Spleen (tissue), 11 donors: ENCODE measurements around the gene LCN10. TPM values are rescaled to one million over a fixed set of nuclear protein-coding genes. Genes with fewer than 3 reads are reported as not detected.
A peak's percentile ranks its signal among the peaks of the same experiment; 100 is the strongest.
"Not testable (repeated sequence)": the region's sequence is repeated elsewhere in the genome, so short reads cannot be mapped to it uniquely, and the experiment has no call there.

Experiments used
- DNase-seq: peaks from one replicate; pipeline ENCODE4 v3.0.0-alpha.2; 2020
- H3K27ac ChIP-seq, 8 donors: fragments of 200-600 bp; sonication (generic) in 7 of 8; 1 replicate in 4 of 8; 2 replicates in 4 of 8; pipeline versions ENCODE4 v1.5.0 to v1.8.0; 2016 to 2021; ENCODE audit warnings: inconsistent platforms in 4 of 8, mild to moderate bottlenecking in 4 of 8, moderate library complexity in 1 of 8
- H3K27me3 ChIP-seq, 7 donors: fragments of 200-600 bp; sonication (generic) in 6 of 7; replicated peaks in 1 of 7; 1 replicate in 4 of 7; 2 replicates in 3 of 7; pipeline versions ENCODE4 v1.5.0 to v1.8.0; 2016 to 2021; ENCODE audit warnings: inconsistent platforms in 3 of 7, mild to moderate bottlenecking in 1 of 7
- H3K36me3 ChIP-seq, 6 donors: fragments of 200-600 bp; sonication (generic) in 5 of 6; 1 replicate in 4 of 6; 2 replicates in 2 of 6; pipeline versions ENCODE4 v1.5.0 to v1.8.0; 2016 to 2021; ENCODE audit warnings: inconsistent platforms in 2 of 6
- H3K4me1 ChIP-seq, 6 donors: fragments of 200-600 bp; sonication (generic) in 5 of 6; 1 replicate in 3 of 6; 2 replicates in 3 of 6; pipeline versions ENCODE4 v1.5.0 to v1.8.0; 2016 to 2021; ENCODE audit warnings: inconsistent platforms in 3 of 6
- H3K4me3 ChIP-seq, 8 donors: fragments of 200-600 bp; sonication (generic) in 7 of 8; 1 replicate in 4 of 8; 2 replicates in 4 of 8; pipeline versions ENCODE4 v1.5.0 to v1.8.0; 2016 to 2021; ENCODE audit warnings: inconsistent platforms in 4 of 8, mild to moderate bottlenecking in 4 of 8, moderate library complexity in 2 of 8
- H3K9me3 ChIP-seq, 8 donors: fragments of 200-600 bp; sonication (generic) in 7 of 8; 1 replicate in 4 of 8; 2 replicates in 4 of 8; pipeline versions ENCODE4 v1.5.0 to v1.8.0; 2016 to 2021; ENCODE audit warnings: inconsistent platforms in 4 of 8
- CTCF ChIP-seq, 11 experiments: fragments of 200-600 bp in 7 of 11; fragments of 450-650 bp in 4 of 11; sonication (generic) in 4 of 11; IDR thresholded peaks in 8 of 11; conservative IDR thresholded peaks in 3 of 11; 1 replicate in 7 of 11; 2 replicates in 4 of 11; pipeline versions ENCODE4 v1.4.0 to v1.8.0; 2016 to 2021; ENCODE audit warnings: antibody characterized with exemption in 11 of 11, inconsistent platforms in 4 of 11, mild to moderate bottlenecking in 1 of 11
- POLR2A ChIP-seq, 3 donors: fragments of 450-650 bp; IDR thresholded peaks; one replicate each; pipeline ENCODE4 v1.5.1; 2017; ENCODE audit warnings: antibody characterized with exemption in 3 of 3, mild to moderate bottlenecking in 1 of 3
- POLR2AphosphoS5 ChIP-seq, 3 donors: sonication (generic); formaldehyde crosslinking; IDR thresholded peaks; one replicate each; pipeline ENCODE4 v1.5.1; 2017; ENCODE audit warnings: antibody characterized with exemption in 3 of 3
- WGBS, 5 donors: extraction: QIAGEN DNeasy Blood & Tissue Kit in 3 of 5; methylation state at CpG; one replicate each; pipeline versions ENCODE4 v1.1.5 to v1.1.7; 2013 to 2018; 5-methylcytosine and 5-hydroxymethylcytosine counted together
- intact Hi-C: fragments of 100-400 bp; cut with DNase I; formaldehyde crosslinking; loops from one replicate; pipeline ENCODE4 v1.15.0; 2023; ENCODE audit warnings: low total_unique reads
- polyA plus RNA-seq, 3 donors: library from polyadenylated mRNA; stranded (reverse); fragments of 200-250 nt; gene quantifications; one replicate each; pipeline ENCODE4 v1.2.1, GENCODE V29; 2013
- total RNA-seq, 7 donors: library from RNA; depleted of rRNA in 3 of 7; stranded (reverse); fragments of >200 nt in 3 of 7; fragmentation: NEBNext Ultra II Directional in 4 of 7; extraction: Animal tissue kit (Norgen Biotek cat#: 25700) in 4 of 7; gene quantifications; one replicate each; pipeline versions ENCODE4 v1.1.0 to v1.2.1, GENCODE V29; 2016 to 2021
- donor health status: healthy with polysubstance abuse.
- donor health status: DM: no; HTN: no; CAD: no; lungs with moderate emphysema.
- donor health status: DM: no; HTN: no; CAD: no.
- donor health status: Bipolar disorder and iron deficiency.
- donor health status: healthy.
- donor health status: DM: no; HTN: no; CAD: no.
- donor health status: DM: yes; HTN: yes; CAD: no.

The LCN10 gene
- total and polyA plus RNA-seq, 10 donors: 7.2 to 41.3 (median 15.8) TPM

- 6 to 16% (median 11%) methylated on average over 6 to 16 of the region's 16 CpGs for WGBS, 5 donors
- DNase-seq: no peak
- intact Hi-C loops: no loop called here
- Histone ChIP-seq H3K4me1 (peaks cover 0 to 38% (median 12%) of the 10 kb centered on the region in 6 donors), H3K36me3 (no peaks in the 10 kb centered on the region), H3K4me3 (no peak overlapping the region), H3K27me3 (peaks cover 0 to 28% (median 0%) of the 10 kb centered on the region in 7 donors), H3K27ac (no peak overlapping the region), H3K9me3 (peaks cover 0 to 10% (median 7%) of the 10 kb centered on the region in 8 donors)
- TF ChIP-seq CTCF (IDR thresholded peaks at IDR 0.05 in 8 of 11, conservative IDR thresholded peaks at IDR 0.05 in 3 of 11) (peak in 9 of 11 experiments; percentile 24 to 78 (median 60)), POLR2AphosphoS5 (IDR thresholded peaks at IDR 0.05) (no peak), POLR2A (IDR thresholded peaks at IDR 0.05) (no peak)
Measured at GRCh38 chr9:136769710-136770191, 27.0 kb upstream of the LCN10 start.

GRCh38 chr9:136766410-136767120, 23.8 kb upstream of the LCN10 start:
- Histone ChIP-seq H3K4me1 (peaks cover 0 to 46% (median 10%) of the 10 kb centered on the region in 6 donors), H3K27me3 (peaks cover 0 to 60% (median 8%) of the 10 kb centered on the region in 7 donors), H3K27ac (peak overlapping the region in 4 of 8 donors; percentile 33 to 55 (median 44))
- H3K4me3 ChIP-seq, DNase-seq, H3K36me3 ChIP-seq, H3K9me3 ChIP-seq, intact Hi-C loops: not testable (repeated sequence)
- 38 to 51% (median 43%) methylated on average over 11 to 18 of the region's 18 CpGs for WGBS, 5 donors
- TF ChIP-seq CTCF (IDR thresholded peaks at IDR 0.05 in 8 of 11, conservative IDR thresholded peaks at IDR 0.05 in 3 of 11): peak in 6 of 11 experiments; percentile 16 to 54 (median 44)

GRCh38 chr9:136765745-136766409, 23.1 kb upstream of the LCN10 start:
- Histone ChIP-seq H3K27ac (peak overlapping the region in 4 of 8 donors; percentile 33 to 53 (median 34)), H3K27me3 (peaks cover 0 to 62% (median 8%) of the 10 kb centered on the region in 7 donors), H3K4me1 (peaks cover 0 to 50% (median 14%) of the 10 kb centered on the region in 6 donors)
- H3K9me3 ChIP-seq, intact Hi-C loops, DNase-seq, H3K4me3 ChIP-seq, H3K36me3 ChIP-seq: not testable (repeated sequence)
- 59 to 81% (median 72%) methylated on average over 14 of the region's 14 CpGs for WGBS, 5 donors

GRCh38 chr9:136765041-136765440, 22.3 kb upstream of the LCN10 start:
- TF ChIP-seq POLR2A (IDR thresholded peaks at IDR 0.05) (no peak), POLR2AphosphoS5 (IDR thresholded peaks at IDR 0.05) (peak in 1 of 3 donors; percentile 36), CTCF (IDR thresholded peaks at IDR 0.05 in 8 of 11, conservative IDR thresholded peaks at IDR 0.05 in 3 of 11) (no peak)
- Histone ChIP-seq H3K36me3 (no peaks in the 10 kb centered on the region), H3K27me3 (peaks cover 0 to 68% (median 8%) of the 10 kb centered on the region in 7 donors), H3K4me1 (peaks cover 0 to 59% (median 23%) of the 10 kb centered on the region in 6 donors), H3K27ac (no peak overlapping the region), H3K9me3 (no peaks in the 10 kb centered on the region), H3K4me3 (no peak overlapping the region)
- no peak for DNase-seq
- 83 to 91% (median 90%) methylated on average over 5 to 14 of the region's 14 CpGs for WGBS, 5 donors
- intact Hi-C loops: no loop called here
